CD4-positive, alpha-beta T cell treated with Interleukin-2 at 100 ng/mL for 4 hours (primary cell): ENCODE results near the gene SLC5A11.
"Not testable (repeated sequence)": the region's sequence is repeated elsewhere in the genome, so short reads cannot be mapped to it uniquely, and the experiment has no call there.

Experiments
- DNase-seq: peaks from one replicate; pipeline ENCODE4 v3.0.0-alpha.2; 2020; ENCODE audit warnings: low spot score

Gene SLC5A11

DNA sequence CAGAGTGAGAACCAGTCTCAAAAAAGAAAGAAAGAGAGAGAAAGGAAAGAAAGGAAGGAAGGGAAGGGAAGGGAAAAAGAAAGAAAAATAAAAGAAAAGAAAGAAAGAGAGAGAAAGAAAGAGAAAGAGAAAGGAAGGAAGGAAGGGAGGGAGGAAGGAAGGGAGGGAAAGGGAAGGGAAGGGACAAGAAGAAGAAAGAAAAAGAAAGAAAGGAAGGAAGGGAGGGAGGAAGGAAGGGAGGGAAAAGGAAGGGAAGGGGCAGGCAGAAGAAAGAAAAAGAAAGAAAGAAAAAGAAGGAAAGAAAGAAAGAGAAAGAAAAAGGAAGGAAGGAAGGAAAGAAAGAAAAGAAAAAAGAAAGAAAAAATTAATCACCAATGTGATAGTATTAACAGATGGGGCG, 15.7 kb downstream of the SLC5A11 start:
- DNase-seq: no peak

GRCh38 chr16:24863582-24864437, 18.0 kb downstream of the SLC5A11 start:
- no peak for DNase-seq

DNA sequence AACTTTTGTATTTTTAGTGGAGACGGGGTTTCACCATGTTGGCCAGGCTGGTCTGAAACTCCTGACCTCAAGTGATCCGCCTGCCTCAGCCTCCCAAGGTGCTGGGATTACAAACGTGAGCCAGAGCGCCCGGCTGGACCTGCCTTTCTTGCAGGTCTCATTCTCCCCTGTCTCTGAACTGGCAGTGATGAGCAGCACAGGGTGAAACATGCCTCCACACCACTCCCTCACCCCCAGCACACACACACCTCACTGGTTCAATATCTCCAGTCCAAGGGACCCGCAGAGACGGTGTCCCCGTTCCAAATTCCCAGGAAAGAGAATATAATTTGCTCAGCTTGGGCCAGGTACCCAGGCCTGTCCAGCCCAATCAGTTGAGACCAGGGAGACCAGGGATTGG, 23.3 kb downstream of the SLC5A11 start:
- DNase-seq: no peak

- no peak for DNase-seq
Observed at GRCh38 chr16:24871891-24872290, 26.1 kb downstream of the SLC5A11 start.

- no peak for DNase-seq
Observed at GRCh38 chr16:24873028-24873427, 27.3 kb downstream of the SLC5A11 start.

GRCh38 chr16:24875466-24875865, 29.7 kb downstream of the SLC5A11 start:
- no peak for DNase-seq

GRCh38 chr16:24876231-24876630, 30.5 kb downstream of the SLC5A11 start:
- no peak for DNase-seq

DNA sequence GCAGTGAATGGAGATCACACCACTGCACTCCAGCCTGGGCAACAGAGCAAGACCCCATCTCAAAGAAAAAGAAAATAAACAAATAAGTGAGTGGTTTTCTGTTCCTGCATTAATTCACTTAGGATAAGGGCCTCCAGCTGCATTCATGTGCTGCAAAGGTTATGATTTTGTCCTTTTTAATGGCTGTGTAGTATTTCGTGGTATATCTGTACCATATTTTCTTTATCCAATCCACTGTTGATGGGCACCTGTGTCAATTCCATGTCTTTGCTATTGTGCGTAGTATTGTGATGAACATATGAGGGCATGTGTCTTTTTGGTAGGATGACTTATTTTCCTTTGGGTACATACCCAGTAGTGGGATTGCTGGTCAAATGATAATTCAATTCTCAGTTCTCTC, 33.9 kb downstream of the SLC5A11 start:
- no peak for DNase-seq

- no peak for DNase-seq
Observed at GRCh38 chr16:24883714-24884151, 38.0 kb downstream of the SLC5A11 start.

DNA sequence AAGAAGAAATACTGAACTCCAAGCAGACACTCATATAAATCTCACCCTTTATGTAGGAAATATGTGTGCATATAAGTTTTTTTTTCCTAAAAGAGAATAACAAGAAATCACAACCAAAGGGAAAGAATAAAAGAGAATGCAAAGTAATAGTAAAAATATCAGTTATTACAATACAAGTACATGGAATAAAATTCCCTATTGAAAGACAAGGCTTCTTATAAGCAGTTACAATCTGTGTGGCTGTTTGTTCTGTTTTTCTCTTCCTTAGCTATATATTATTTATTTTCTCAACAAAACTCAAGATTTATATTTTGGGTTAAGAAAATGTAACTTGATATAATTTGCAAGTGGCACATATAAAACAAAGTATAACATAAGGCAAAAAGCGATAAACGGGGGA, 41.7 kb downstream of the SLC5A11 start:
- DNase-seq: no peak

GRCh38 chr16:24890746-24891145, 45.0 kb downstream of the SLC5A11 start:
- no peak for DNase-seq

GRCh38 chr16:24896439-24896838, 50.7 kb downstream of the SLC5A11 start:
- no peak for DNase-seq

DNA sequence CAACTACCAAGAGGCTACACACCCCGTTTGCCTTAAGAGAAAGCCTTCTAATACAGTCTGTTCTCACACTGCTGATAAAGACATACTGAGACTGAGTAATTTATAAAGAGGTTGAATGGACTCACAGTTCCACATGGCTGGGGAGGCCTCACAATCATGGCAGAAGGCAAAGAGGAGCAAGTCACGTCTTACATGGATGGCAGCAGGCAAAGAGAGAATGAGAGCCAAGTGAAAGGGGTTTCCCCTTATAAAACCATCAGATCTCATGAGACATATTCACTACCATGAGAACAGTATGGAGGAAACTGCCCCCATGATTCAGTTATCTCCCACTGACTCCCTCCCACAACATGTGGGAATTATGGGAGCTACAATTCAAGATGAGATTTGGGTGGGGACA, 51.8 kb downstream of the SLC5A11 start:
- DNase-seq: not testable (repeated sequence)

- no peak for DNase-seq
Observed at GRCh38 chr16:24900230-24900629, 54.5 kb downstream of the SLC5A11 start.

- DNase-seq: no peak
Observed at GRCh38 chr16:24906199-24906808, 60.5 kb downstream of the SLC5A11 start.

DNA sequence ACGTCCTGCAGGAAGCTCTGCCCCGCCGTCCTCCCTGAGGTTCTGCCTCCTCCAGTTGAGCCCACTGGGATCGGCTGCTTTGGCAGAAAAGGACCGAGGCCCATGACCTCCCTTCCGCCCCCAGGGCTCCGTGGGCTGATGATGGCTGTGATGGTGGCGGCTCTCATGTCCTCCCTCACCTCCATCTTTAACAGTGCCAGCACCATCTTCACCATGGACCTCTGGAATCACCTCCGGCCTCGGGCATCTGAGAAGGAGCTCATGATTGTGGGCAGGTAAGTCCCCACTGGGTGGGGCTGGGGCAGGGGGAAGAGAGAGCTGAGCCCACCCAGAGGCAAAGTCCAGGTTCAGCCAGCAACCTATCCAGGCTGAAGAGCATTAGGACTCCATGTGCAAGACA, 61.1 kb downstream of the SLC5A11 start:
- no peak for DNase-seq

GRCh38 chr16:24908716-24909115, 63.0 kb downstream of the SLC5A11 start:
- no peak for DNase-seq

DNA sequence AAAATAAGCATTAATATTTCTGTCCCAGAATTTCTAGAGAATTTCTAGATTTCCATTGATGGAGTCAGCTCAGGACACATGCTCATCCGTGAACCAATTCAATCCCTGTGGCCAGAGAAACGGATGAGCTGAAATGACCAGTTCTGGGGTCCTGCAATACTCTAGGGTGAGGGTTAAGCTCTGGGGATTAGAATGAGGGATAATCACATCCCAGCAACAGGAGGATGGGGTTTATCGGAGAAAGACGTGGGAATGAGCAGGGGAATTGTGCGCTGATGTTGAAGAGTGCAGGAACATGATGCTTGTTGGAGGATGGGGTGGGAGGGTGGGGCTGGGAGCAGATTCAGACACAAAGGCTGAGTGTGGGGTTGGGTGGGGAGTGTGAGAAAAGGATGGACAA, 64.1 kb downstream of the SLC5A11 start:
- DNase-seq: no peak

GRCh38 chr16:24915019-24915418, 69.3 kb downstream of the SLC5A11 start:
- DNase-seq: no peak

DNA sequence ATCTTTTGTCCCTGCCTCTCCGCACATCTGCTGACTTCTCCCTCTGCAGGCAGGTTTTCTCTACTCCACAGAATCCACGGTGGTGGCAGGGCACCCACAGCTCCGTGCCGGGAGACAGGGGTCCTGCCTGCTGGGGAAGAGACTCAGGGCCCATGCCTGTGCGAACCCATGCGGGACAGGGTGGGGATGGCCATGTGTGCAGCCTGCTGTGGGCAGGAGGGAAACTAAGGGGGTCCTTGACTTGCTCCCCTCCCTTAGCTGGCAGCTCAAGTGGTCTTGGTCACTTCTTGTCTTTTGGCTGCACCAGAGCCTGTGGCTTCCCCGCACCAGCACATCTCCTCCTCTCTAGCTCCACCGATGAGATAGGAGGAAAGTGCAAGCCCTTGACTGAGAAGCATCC, 69.8 kb downstream of the SLC5A11 start:
- DNase-seq: no peak

GRCh38 chr16:24917236-24917635, 71.5 kb downstream of the SLC5A11 start:
- no peak for DNase-seq

DNA sequence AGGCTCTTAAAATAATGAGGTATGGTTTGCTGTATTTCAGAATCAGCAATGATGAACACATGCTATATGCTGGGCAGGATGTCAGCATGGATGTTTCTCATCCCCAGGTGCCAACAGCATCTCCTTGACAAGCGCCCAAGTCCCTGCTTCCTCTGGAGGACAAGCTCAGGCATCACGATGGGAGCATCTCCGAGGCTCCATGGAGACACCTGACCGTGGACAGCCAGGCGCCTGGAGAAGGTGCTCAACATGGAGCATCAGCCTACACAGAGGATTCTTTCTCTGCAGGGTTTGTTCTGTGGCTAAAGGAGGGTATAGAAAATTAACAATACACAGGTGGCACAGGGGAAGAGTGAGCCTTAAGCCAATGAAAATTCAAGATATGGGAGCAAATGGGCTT, 72.1 kb downstream of the SLC5A11 start:
- DNase-seq: no peak

- no peak for DNase-seq
Observed at GRCh38 chr16:24918641-24919040, 72.9 kb downstream of the SLC5A11 start.

DNA sequence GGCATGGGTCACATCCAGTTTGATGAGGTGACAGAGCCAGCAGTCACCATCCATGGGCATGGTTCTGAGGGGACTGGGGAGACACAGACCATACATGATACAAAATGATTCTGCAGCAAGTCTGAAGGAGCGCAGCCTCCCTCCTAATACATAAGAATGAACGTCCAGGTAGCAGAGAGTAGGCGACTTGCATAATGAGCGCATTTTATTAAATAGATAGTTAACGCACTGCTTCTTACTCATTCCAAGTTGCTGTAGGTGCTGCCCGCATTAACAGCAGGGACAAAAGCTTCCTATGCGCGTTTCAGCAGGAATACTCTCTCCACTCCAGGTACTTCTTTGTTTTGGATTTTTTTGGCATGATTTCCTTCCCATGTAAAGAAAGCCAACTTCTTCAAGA, 73.8 kb downstream of the SLC5A11 start:
- no peak for DNase-seq
